ENCODE results near the gene DAPK1.

The DAPK1 gene

GRCh38 chr9:87567983-87568382 lies 70.3 kb downstream of the DAPK1 start:
- no peak for DNase-seq (ENCODE audit: low read depth, low spot score)

- DNase-seq (ENCODE audit: low read depth, low spot score): no peak
Measured at GRCh38 chr9:87568401-87568800, 70.7 kb downstream of the DAPK1 start.

- no peak for DNase-seq (ENCODE audit: low read depth, low spot score)
Measured at GRCh38 chr9:87569008-87569509, 71.4 kb downstream of the DAPK1 start.

- peak; percentile 54 for DNase-seq (ENCODE audit: low read depth, low spot score)
Measured at GRCh38 chr9:87569518-87569917, 71.9 kb downstream of the DAPK1 start.

GRCh38 chr9:87570000-87570908 lies 72.6 kb downstream of the DAPK1 start:
- DNase-seq (ENCODE audit: low read depth, low spot score): no peak

GRCh38 chr9:87572719-87573118 lies 75.1 kb downstream of the DAPK1 start:
- DNase-seq (ENCODE audit: low read depth, low spot score): no peak

GRCh38 chr9:87573841-87574342 lies 76.2 kb downstream of the DAPK1 start:
- no peak for DNase-seq (ENCODE audit: low read depth, low spot score)

GRCh38 chr9:87577746-87578145 lies 80.1 kb downstream of the DAPK1 start:
- no peak for DNase-seq (ENCODE audit: low read depth, low spot score)

- DNase-seq (ENCODE audit: low read depth, low spot score): no peak
Measured at GRCh38 chr9:87578625-87579024, 81.0 kb downstream of the DAPK1 start.

- DNase-seq (ENCODE audit: low read depth, low spot score): peak; percentile 71
Measured at GRCh38 chr9:87579781-87580541, 82.3 kb downstream of the DAPK1 start.

- DNase-seq (ENCODE audit: low read depth, low spot score): no peak
Measured at GRCh38 chr9:87580941-87581438, 83.3 kb downstream of the DAPK1 start.

GRCh38 chr9:87581513-87581912 lies 83.8 kb downstream of the DAPK1 start:
- no peak for DNase-seq (ENCODE audit: low read depth, low spot score)

GRCh38 chr9:87581949-87582637 lies 84.4 kb downstream of the DAPK1 start:
- no peak for DNase-seq (ENCODE audit: low read depth, low spot score)

- DNase-seq (ENCODE audit: low read depth, low spot score): no peak
Measured at GRCh38 chr9:87584326-87584725, 86.7 kb downstream of the DAPK1 start.

GRCh38 chr9:87585123-87585855 lies 87.6 kb downstream of the DAPK1 start:
- no peak for DNase-seq (ENCODE audit: low read depth, low spot score)

- DNase-seq (ENCODE audit: low read depth, low spot score): no peak
Measured at GRCh38 chr9:87586731-87587355, 89.2 kb downstream of the DAPK1 start.

- DNase-seq (ENCODE audit: low read depth, low spot score): no peak
Measured at GRCh38 chr9:87587356-87587745, 89.7 kb downstream of the DAPK1 start.

- no peak for DNase-seq (ENCODE audit: low read depth, low spot score)
Measured at GRCh38 chr9:87587864-87588263, 90.2 kb downstream of the DAPK1 start.

- DNase-seq (ENCODE audit: low read depth, low spot score): no peak
Measured at GRCh38 chr9:87588339-87588738, 90.7 kb downstream of the DAPK1 start.

GRCh38 chr9:87590996-87591395 lies 93.3 kb downstream of the DAPK1 start:
- no peak for DNase-seq (ENCODE audit: low read depth, low spot score)
